ENCODE results near the gene XAB2.
"Not testable (repeated sequence)": the region's sequence is repeated elsewhere in the genome, so short reads cannot be mapped to it uniquely, and the experiment has no call there.

The XAB2 gene

GRCh38 chr19:7596211-7596937 lies 33.0 kb downstream of the XAB2 start:
- Histone ChIP-seq H3K27ac (ENCODE audit: low read length) (no peak overlapping the region), H3K27me3 (ENCODE audit: control insufficient read depth in 1 of 2, insufficient read depth in 2 of 2, low read length in 2 of 2) (peaks cover 28 to 35% of the 10 kb centered on the region in 2 donors), H3K9me3 (ENCODE audit: control insufficient read depth in 2 of 2, low read length in 2 of 2) (no peaks in the 10 kb centered on the region), H3K4me3 (ENCODE audit: low read length in 2 of 2) (no peak overlapping the region), H3K4me1 (ENCODE audit: control insufficient read depth, insufficient read depth, low read length) (peaks cover 2% of the 10 kb centered on the region), H3K9ac (ENCODE audit: low read length in 2 of 2) (no peak overlapping the region), H3K36me3 (ENCODE audit: control insufficient read depth in 2 of 2, insufficient read depth in 2 of 2, low read length in 2 of 2) (no peaks in the 10 kb centered on the region)

- Histone ChIP-seq H3K27ac (ENCODE audit: low read length) (no peak within 1 kb of the TSS), H3K36me3 (ENCODE audit: control insufficient read depth in 2 of 2, insufficient read depth in 2 of 2, low read length in 2 of 2) (no peaks in the 10 kb centered on the region), H3K9me3 (ENCODE audit: control insufficient read depth in 2 of 2, low read length in 2 of 2) (no peaks in the 10 kb centered on the region), H3K9ac (ENCODE audit: low read length in 2 of 2) (no peak within 1 kb of the TSS), H3K4me3 (ENCODE audit: low read length in 2 of 2) (peak within 1 kb of the TSS in 1 of 2 donors; percentile 35), H3K27me3 (ENCODE audit: control insufficient read depth in 1 of 2, insufficient read depth in 2 of 2, low read length in 2 of 2) (peaks cover 29 to 38% of the 10 kb centered on the region in 2 donors), H3K4me1 (ENCODE audit: control insufficient read depth, insufficient read depth, low read length) (peaks cover 2% of the 10 kb centered on the region)
Measured at GRCh38 chr19:7595466-7596133, 33.7 kb downstream of the XAB2 start, which contains the start of gene CAMSAP3. CAMSAP3 (plus strand) TSS chr19:7595863; CDS start chr19:7596003, 140 bp downstream.

- no peaks in the 10 kb centered on the region for H3K4me1 ChIP-seq (ENCODE audit: control insufficient read depth, insufficient read depth, low read length)
- no peaks in the 10 kb centered on the region for H3K36me3 ChIP-seq (ENCODE audit: control insufficient read depth in 2 of 2, insufficient read depth in 2 of 2, low read length in 2 of 2)
- H3K9me3 ChIP-seq (ENCODE audit: control insufficient read depth in 2 of 2, low read length in 2 of 2): no peaks in the 10 kb centered on the region
- H3K27me3 ChIP-seq (ENCODE audit: control insufficient read depth in 1 of 2, insufficient read depth in 2 of 2, low read length in 2 of 2): peaks cover 16% of the 10 kb centered on the region in 2 donors
- H3K4me3 ChIP-seq (ENCODE audit: low read length in 2 of 2): no peak overlapping the region
- no peak overlapping the region for H3K27ac ChIP-seq (ENCODE audit: low read length)
- no peak overlapping the region for H3K9ac ChIP-seq (ENCODE audit: low read length in 2 of 2)
Measured at GRCh38 chr19:7590256-7590655, 39.1 kb downstream of the XAB2 start.

GRCh38 chr19:7589822-7590221 lies 39.5 kb downstream of the XAB2 start:
- no peak overlapping the region for H3K27ac ChIP-seq (ENCODE audit: low read length)
- peaks cover 15 to 16% of the 10 kb centered on the region in 2 donors for H3K27me3 ChIP-seq (ENCODE audit: control insufficient read depth in 1 of 2, insufficient read depth in 2 of 2, low read length in 2 of 2)
- H3K9ac ChIP-seq (ENCODE audit: low read length in 2 of 2): no peak overlapping the region
- H3K9me3 ChIP-seq (ENCODE audit: control insufficient read depth in 2 of 2, low read length in 2 of 2): no peaks in the 10 kb centered on the region
- H3K4me1 ChIP-seq (ENCODE audit: control insufficient read depth, insufficient read depth, low read length): no peaks in the 10 kb centered on the region
- no peaks in the 10 kb centered on the region for H3K36me3 ChIP-seq (ENCODE audit: control insufficient read depth in 2 of 2, insufficient read depth in 2 of 2, low read length in 2 of 2)
- H3K4me3 ChIP-seq (ENCODE audit: low read length in 2 of 2): no peak overlapping the region

GRCh38 chr19:7582446-7582845 lies 46.9 kb downstream of the XAB2 start:
- Histone ChIP-seq H3K9ac (ENCODE audit: low read length in 2 of 2) (no peak overlapping the region), H3K4me1 (ENCODE audit: control insufficient read depth, insufficient read depth, low read length) (no peaks in the 10 kb centered on the region), H3K9me3 (ENCODE audit: control insufficient read depth in 2 of 2, low read length in 2 of 2) (no peaks in the 10 kb centered on the region), H3K36me3 (ENCODE audit: control insufficient read depth in 2 of 2, insufficient read depth in 2 of 2, low read length in 2 of 2) (no peaks in the 10 kb centered on the region), H3K27ac (ENCODE audit: low read length) (no peak overlapping the region), H3K27me3 (ENCODE audit: control insufficient read depth in 1 of 2, insufficient read depth in 2 of 2, low read length in 2 of 2) (no peaks in the 10 kb centered on the region), H3K4me3 (ENCODE audit: low read length in 2 of 2) (no peak overlapping the region)

- Histone ChIP-seq H3K36me3 (ENCODE audit: control insufficient read depth in 2 of 2, insufficient read depth in 2 of 2, low read length in 2 of 2) (no peaks in the 10 kb centered on the region), H3K9me3 (ENCODE audit: control insufficient read depth in 2 of 2, low read length in 2 of 2) (no peaks in the 10 kb centered on the region), H3K4me3 (ENCODE audit: low read length in 2 of 2) (no peak overlapping the region), H3K4me1 (ENCODE audit: control insufficient read depth, insufficient read depth, low read length) (no peaks in the 10 kb centered on the region), H3K9ac (ENCODE audit: low read length in 2 of 2) (no peak overlapping the region), H3K27ac (ENCODE audit: low read length) (no peak overlapping the region), H3K27me3 (ENCODE audit: control insufficient read depth in 1 of 2, insufficient read depth in 2 of 2, low read length in 2 of 2) (no peaks in the 10 kb centered on the region)
Measured at GRCh38 chr19:7579182-7579581, 50.2 kb downstream of the XAB2 start.

- Histone ChIP-seq H3K27me3 (ENCODE audit: control insufficient read depth in 1 of 2, insufficient read depth in 2 of 2, low read length in 2 of 2) (no peaks in the 10 kb centered on the region), H3K4me1 (ENCODE audit: control insufficient read depth, insufficient read depth, low read length) (no peaks in the 10 kb centered on the region), H3K36me3 (ENCODE audit: control insufficient read depth in 2 of 2, insufficient read depth in 2 of 2, low read length in 2 of 2) (no peaks in the 10 kb centered on the region), H3K9ac (ENCODE audit: low read length in 2 of 2) (no peak overlapping the region), H3K9me3 (ENCODE audit: control insufficient read depth in 2 of 2, low read length in 2 of 2) (no peaks in the 10 kb centered on the region), H3K4me3 (ENCODE audit: low read length in 2 of 2) (no peak overlapping the region), H3K27ac (ENCODE audit: low read length) (no peak overlapping the region)
Measured at GRCh38 chr19:7578127-7578526, 51.2 kb downstream of the XAB2 start.

- H3K9ac ChIP-seq (ENCODE audit: low read length in 2 of 2); H3K4me1 ChIP-seq (ENCODE audit: control insufficient read depth, insufficient read depth, low read length); H3K27ac ChIP-seq (ENCODE audit: low read length); H3K9me3 ChIP-seq (ENCODE audit: control insufficient read depth in 2 of 2, low read length in 2 of 2); H3K27me3 ChIP-seq (ENCODE audit: control insufficient read depth in 1 of 2, insufficient read depth in 2 of 2, low read length in 2 of 2); H3K36me3 ChIP-seq (ENCODE audit: control insufficient read depth in 2 of 2, insufficient read depth in 2 of 2, low read length in 2 of 2); H3K4me3 ChIP-seq (ENCODE audit: low read length in 2 of 2): not testable (repeated sequence)
Measured at GRCh38 chr19:7577422-7577821, 51.9 kb downstream of the XAB2 start.

GRCh38 chr19:7575434-7576040 lies 53.8 kb downstream of the XAB2 start:
- Histone ChIP-seq H3K4me1 (ENCODE audit: control insufficient read depth, insufficient read depth, low read length) (no peaks in the 10 kb centered on the region), H3K27me3 (ENCODE audit: control insufficient read depth in 1 of 2, insufficient read depth in 2 of 2, low read length in 2 of 2) (no peaks in the 10 kb centered on the region), H3K27ac (ENCODE audit: low read length) (no peak overlapping the region), H3K9me3 (ENCODE audit: control insufficient read depth in 2 of 2, low read length in 2 of 2) (no peaks in the 10 kb centered on the region), H3K4me3 (ENCODE audit: low read length in 2 of 2) (no peak overlapping the region), H3K36me3 (ENCODE audit: control insufficient read depth in 2 of 2, insufficient read depth in 2 of 2, low read length in 2 of 2) (no peaks in the 10 kb centered on the region), H3K9ac (ENCODE audit: low read length in 2 of 2) (no peak overlapping the region)

GRCh38 chr19:7570761-7571160 lies 58.6 kb downstream of the XAB2 start:
- H3K4me3 ChIP-seq (ENCODE audit: low read length in 2 of 2): no peak overlapping the region
- H3K9ac ChIP-seq (ENCODE audit: low read length in 2 of 2): no peak overlapping the region
- H3K27ac ChIP-seq (ENCODE audit: low read length): no peak overlapping the region

More at GRCh38 chr19:7570761-7571160, 58.6 kb downstream of the XAB2 start:
- Histone ChIP-seq H3K4me1 (ENCODE audit: control insufficient read depth, insufficient read depth, low read length) (no peaks in the 10 kb centered on the region), H3K27me3 (ENCODE audit: control insufficient read depth in 1 of 2, insufficient read depth in 2 of 2, low read length in 2 of 2) (no peaks in the 10 kb centered on the region), H3K36me3 (ENCODE audit: control insufficient read depth in 2 of 2, insufficient read depth in 2 of 2, low read length in 2 of 2) (no peaks in the 10 kb centered on the region), H3K9me3 (ENCODE audit: control insufficient read depth in 2 of 2, low read length in 2 of 2) (no peaks in the 10 kb centered on the region)
